Measurements from ENCODE around the gene PLCE1.

PLCE1 gene

GRCh38 chr10:93995182-93995581, 1.5 kb downstream of the PLCE1 start:
- DNase-seq, result no peak

GRCh38 chr10:93995598-93996271, 2.0 kb downstream of the PLCE1 start:
- DNase-seq, result no peak

GRCh38 chr10:93996551-93996950, 2.8 kb downstream of the PLCE1 start:
- DNase-seq, result no peak

GRCh38 chr10:93997546-93997945, 3.8 kb downstream of the PLCE1 start:
- DNase-seq, result no peak

GRCh38 chr10:93999401-93999851, 5.7 kb downstream of the PLCE1 start:
- DNase-seq, result no peak

GRCh38 chr10:94000638-94001415, 7.1 kb downstream of the PLCE1 start:
- DNase-seq, result no peak

- no peak for DNase-seq
Observed at GRCh38 chr10:94001416-94001810, 7.7 kb downstream of the PLCE1 start.

GRCh38 chr10:94002156-94002555, 8.4 kb downstream of the PLCE1 start:
- no peak for DNase-seq

GRCh38 chr10:94003488-94003887, 9.8 kb downstream of the PLCE1 start:
- no peak for DNase-seq

- DNase-seq, result no peak
Observed at GRCh38 chr10:94005050-94005449, 11.3 kb downstream of the PLCE1 start.

- no peak for DNase-seq
Observed at GRCh38 chr10:94006591-94007550, 13.1 kb downstream of the PLCE1 start.

GRCh38 chr10:94008526-94008925, 14.8 kb downstream of the PLCE1 start:
- DNase-seq, result no peak

- no peak for DNase-seq
Observed at GRCh38 chr10:94010116-94010515, 16.4 kb downstream of the PLCE1 start.

GRCh38 chr10:94010886-94011285, 17.2 kb downstream of the PLCE1 start:
- DNase-seq, result no peak

GRCh38 chr10:94011296-94011695, 17.6 kb downstream of the PLCE1 start:
- DNase-seq, result no peak

- DNase-seq, result no peak
Observed at GRCh38 chr10:94012834-94013233, 19.1 kb downstream of the PLCE1 start.

GRCh38 chr10:94013331-94013760, 19.6 kb downstream of the PLCE1 start:
- DNase-seq, result no peak

- DNase-seq, result no peak
Observed at GRCh38 chr10:94014304-94014703, 20.6 kb downstream of the PLCE1 start.

GRCh38 chr10:94016727-94017714, 23.3 kb downstream of the PLCE1 start:
- DNase-seq, result no peak

GRCh38 chr10:94018107-94018506, 24.4 kb downstream of the PLCE1 start:
- no peak for DNase-seq

- DNase-seq, result no peak
Observed at GRCh38 chr10:94023906-94024305, 30.2 kb downstream of the PLCE1 start.

GRCh38 chr10:94024407-94024806, 30.7 kb downstream of the PLCE1 start:
- no peak for DNase-seq

Measured in activated CD4-positive, CD25-positive, alpha-beta regulatory T cell treated with anti-CD3 and anti-CD28 coated beads, Interleukin-2, amount 50 U/mL, for 72 hours (primary cell).